ENCODE measurements around the gene KLHL13. TPM values are rescaled to one million over a fixed set of nuclear protein-coding genes. Genes with fewer than 3 reads are reported as not detected.
"Not testable (repeated sequence)": the region's sequence is repeated elsewhere in the genome, so short reads cannot be mapped to it uniquely, and the experiment has no call there.

The KLHL13 gene
- total RNA-seq, 1 donor from 2014 or later, result not detected

- Mint-ChIP-seq H3K4me3 (no peak overlapping the region), H3K36me3 (ENCODE audit: low read depth) (no peaks in the 10 kb centered on the region), H3K27me3 (ENCODE audit: insufficient read depth) (no peaks in the 10 kb centered on the region), H3K9me3 (no peaks in the 10 kb centered on the region), H3K4me1 (ENCODE audit: low read depth) (no peaks in the 10 kb centered on the region), H3K27ac (no peak overlapping the region)
- no peak for DNase-seq (ENCODE audit: low spot score)
- intact Hi-C loops (cut with micrococcal nuclease), result no loop called here
Observed at GRCh38 chrX:117972711-117973109, 143.9 kb downstream of the KLHL13 start.

- H3K9me3 Mint-ChIP-seq, result no peaks in the 10 kb centered on the region
- no peak overlapping the region for H3K4me3 Mint-ChIP-seq
- no peak for DNase-seq (ENCODE audit: low spot score)
- no peaks in the 10 kb centered on the region for H3K27me3 Mint-ChIP-seq (ENCODE audit: insufficient read depth)
- no peaks in the 10 kb centered on the region for H3K4me1 Mint-ChIP-seq (ENCODE audit: low read depth)
- H3K27ac Mint-ChIP-seq, result no peak overlapping the region
- intact Hi-C loops (cut with micrococcal nuclease), result no loop called here
- no peaks in the 10 kb centered on the region for H3K36me3 Mint-ChIP-seq (ENCODE audit: low read depth)
Observed at GRCh38 chrX:117969782-117970181, 146.8 kb downstream of the KLHL13 start.

- Mint-ChIP-seq H3K9me3 (no peaks in the 10 kb centered on the region), H3K4me1 (ENCODE audit: low read depth) (no peaks in the 10 kb centered on the region), H3K27ac (no peak overlapping the region), H3K4me3 (no peak overlapping the region), H3K36me3 (ENCODE audit: low read depth) (no peaks in the 10 kb centered on the region), H3K27me3 (ENCODE audit: insufficient read depth) (no peaks in the 10 kb centered on the region)
- intact Hi-C loops (cut with micrococcal nuclease), result no loop called here
- DNase-seq (ENCODE audit: low spot score), result no peak
Observed at GRCh38 chrX:117969328-117969727, 147.3 kb downstream of the KLHL13 start.

GRCh38 chrX:117959045-117959444, 157.6 kb downstream of the KLHL13 start:
- Mint-ChIP-seq H3K36me3 (ENCODE audit: low read depth) (no peaks in the 10 kb centered on the region), H3K4me3 (no peak overlapping the region), H3K4me1 (ENCODE audit: low read depth) (no peaks in the 10 kb centered on the region), H3K27me3 (ENCODE audit: insufficient read depth) (no peaks in the 10 kb centered on the region), H3K27ac (no peak overlapping the region), H3K9me3 (no peaks in the 10 kb centered on the region)
- DNase-seq (ENCODE audit: low spot score), result no peak
- intact Hi-C loops (cut with micrococcal nuclease), result no loop called here

GRCh38 chrX:117957128-117957527, 159.5 kb downstream of the KLHL13 start:
- no peaks in the 10 kb centered on the region for H3K36me3 Mint-ChIP-seq (ENCODE audit: low read depth)
- H3K4me1 Mint-ChIP-seq (ENCODE audit: low read depth), result no peaks in the 10 kb centered on the region
- intact Hi-C loops (cut with micrococcal nuclease), result no loop called here
- no peak for DNase-seq (ENCODE audit: low spot score)
- H3K27me3 Mint-ChIP-seq (ENCODE audit: insufficient read depth), result no peaks in the 10 kb centered on the region
- no peak overlapping the region for H3K4me3 Mint-ChIP-seq
- H3K27ac Mint-ChIP-seq, result no peak overlapping the region
- H3K9me3 Mint-ChIP-seq, result no peaks in the 10 kb centered on the region

GRCh38 chrX:117939296-117939695, 177.3 kb downstream of the KLHL13 start:
- not testable (repeated sequence) for H3K27ac Mint-ChIP-seq; H3K27me3 Mint-ChIP-seq (ENCODE audit: insufficient read depth)

GRCh38 chrX:117936118-117936517, 180.5 kb downstream of the KLHL13 start:
- DNase-seq (ENCODE audit: low spot score), result no peak
- Mint-ChIP-seq H3K4me1 (ENCODE audit: low read depth) (no peaks in the 10 kb centered on the region), H3K27ac (no peak overlapping the region), H3K9me3 (no peaks in the 10 kb centered on the region), H3K36me3 (ENCODE audit: low read depth) (no peaks in the 10 kb centered on the region), H3K4me3 (no peak overlapping the region), H3K27me3 (ENCODE audit: insufficient read depth) (no peaks in the 10 kb centered on the region)
- intact Hi-C loops (cut with micrococcal nuclease), result no loop called here

More at GRCh38 chrX:117939296-117939695, 177.3 kb downstream of the KLHL13 start:
- H3K36me3 Mint-ChIP-seq (ENCODE audit: low read depth); H3K4me3 Mint-ChIP-seq; intact Hi-C loops (cut with micrococcal nuclease); DNase-seq (ENCODE audit: low spot score); H3K4me1 Mint-ChIP-seq (ENCODE audit: low read depth); H3K9me3 Mint-ChIP-seq: not testable (repeated sequence)

GRCh38 chrX:117930116-117930515, 186.5 kb downstream of the KLHL13 start:
- H3K9me3 Mint-ChIP-seq; intact Hi-C loops (cut with micrococcal nuclease); H3K4me1 Mint-ChIP-seq (ENCODE audit: low read depth); H3K27ac Mint-ChIP-seq; H3K36me3 Mint-ChIP-seq (ENCODE audit: low read depth); H3K27me3 Mint-ChIP-seq (ENCODE audit: insufficient read depth); H3K4me3 Mint-ChIP-seq; DNase-seq (ENCODE audit: low spot score): not testable (repeated sequence)

GRCh38 chrX:117919755-117920154, 196.9 kb downstream of the KLHL13 start:
- H3K27me3 Mint-ChIP-seq (ENCODE audit: insufficient read depth), result no peaks in the 10 kb centered on the region
- DNase-seq (ENCODE audit: low spot score), result no peak
- no peaks in the 10 kb centered on the region for H3K4me1 Mint-ChIP-seq (ENCODE audit: low read depth)
- intact Hi-C loops (cut with micrococcal nuclease), result no loop called here
- H3K9me3 Mint-ChIP-seq, result no peaks in the 10 kb centered on the region
- no peak overlapping the region for H3K27ac Mint-ChIP-seq
- no peaks in the 10 kb centered on the region for H3K36me3 Mint-ChIP-seq (ENCODE audit: low read depth)
- no peak overlapping the region for H3K4me3 Mint-ChIP-seq

- H3K4me1 Mint-ChIP-seq (ENCODE audit: low read depth), result no peaks in the 10 kb centered on the region
- intact Hi-C loops (cut with micrococcal nuclease), result no loop called here
- no peaks in the 10 kb centered on the region for H3K9me3 Mint-ChIP-seq
- no peak for DNase-seq (ENCODE audit: low spot score)
- no peaks in the 10 kb centered on the region for H3K36me3 Mint-ChIP-seq (ENCODE audit: low read depth)
- no peak overlapping the region for H3K27ac Mint-ChIP-seq
- no peaks in the 10 kb centered on the region for H3K27me3 Mint-ChIP-seq (ENCODE audit: insufficient read depth)
- H3K4me3 Mint-ChIP-seq, result no peak overlapping the region
Observed at GRCh38 chrX:117910216-117910615, 206.4 kb downstream of the KLHL13 start.

GRCh38 chrX:117898226-117898625, 218.4 kb downstream of the KLHL13 start:
- Mint-ChIP-seq H3K9me3 (no peaks in the 10 kb centered on the region), H3K27ac (no peak overlapping the region), H3K4me1 (ENCODE audit: low read depth) (no peaks in the 10 kb centered on the region), H3K36me3 (ENCODE audit: low read depth) (no peaks in the 10 kb centered on the region), H3K4me3 (no peak overlapping the region), H3K27me3 (ENCODE audit: insufficient read depth) (no peaks in the 10 kb centered on the region)
- intact Hi-C loops (cut with micrococcal nuclease), result no loop called here
- DNase-seq (ENCODE audit: low spot score), result no peak

GRCh38 chrX:117895418-117895817, 221.2 kb downstream of the KLHL13 start:
- H3K4me1 Mint-ChIP-seq (ENCODE audit: low read depth), result no peaks in the 10 kb centered on the region
- no peak overlapping the region for H3K27ac Mint-ChIP-seq
- no peaks in the 10 kb centered on the region for H3K36me3 Mint-ChIP-seq (ENCODE audit: low read depth)
- H3K9me3 Mint-ChIP-seq, result no peaks in the 10 kb centered on the region
- no peak for DNase-seq (ENCODE audit: low spot score)
- no peak overlapping the region for H3K4me3 Mint-ChIP-seq
- peaks cover 2% of the 10 kb centered on the region for H3K27me3 Mint-ChIP-seq (ENCODE audit: insufficient read depth)
- intact Hi-C loops (cut with micrococcal nuclease), result no loop called here

- Mint-ChIP-seq H3K9me3 (no peaks in the 10 kb centered on the region), H3K4me3 (no peak overlapping the region), H3K36me3 (ENCODE audit: low read depth) (no peaks in the 10 kb centered on the region), H3K27me3 (ENCODE audit: insufficient read depth) (peaks cover 2% of the 10 kb centered on the region), H3K27ac (no peak overlapping the region), H3K4me1 (ENCODE audit: low read depth) (no peaks in the 10 kb centered on the region)
- intact Hi-C loops (cut with micrococcal nuclease), result no loop called here
- no peak for DNase-seq (ENCODE audit: low spot score)
Observed at GRCh38 chrX:117892469-117892868, 224.1 kb downstream of the KLHL13 start.

- Mint-ChIP-seq H3K4me1 (ENCODE audit: low read depth) (no peaks in the 10 kb centered on the region), H3K27me3 (ENCODE audit: insufficient read depth) (no peaks in the 10 kb centered on the region), H3K27ac (no peak overlapping the region), H3K36me3 (ENCODE audit: low read depth) (no peaks in the 10 kb centered on the region), H3K9me3 (peaks cover 17% of the 10 kb centered on the region), H3K4me3 (no peak overlapping the region)
- DNase-seq (ENCODE audit: low spot score), result no peak
- intact Hi-C loops (cut with micrococcal nuclease), result no loop called here
Observed at GRCh38 chrX:117871796-117872195, 244.8 kb downstream of the KLHL13 start.
